NOMO-1 (cell line): ENCODE measurements around the gene CDC14A.

Experiments
- DNase-seq, 2 experiments: peaks; one replicate each; lab custom pipeline; 2025; ENCODE audit not compliant: unreplicated experiment in 2 of 2; lab: John Stamatoyannopoulos, UW

Gene CDC14A

DNA sequence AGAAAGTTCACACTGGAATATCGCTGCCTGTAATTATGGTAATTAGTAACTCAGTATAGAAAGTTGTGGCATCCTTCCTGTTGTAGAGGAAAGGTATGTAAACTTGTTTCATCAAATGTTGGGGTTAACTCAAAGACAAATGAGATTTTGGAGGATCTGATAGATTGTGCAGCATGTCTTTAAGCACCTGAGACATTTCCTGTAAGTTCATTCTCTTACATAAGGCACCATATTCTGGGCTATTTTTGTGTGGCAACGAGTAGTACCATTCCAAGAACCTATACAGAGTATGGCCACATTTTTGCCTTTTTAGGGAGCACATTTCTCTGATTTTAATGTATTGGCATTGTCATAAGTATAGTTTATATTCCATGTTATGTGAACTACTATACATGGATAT lies 88.8 kb downstream of the CDC14A start:
- DNase-seq: no peak

DNA sequence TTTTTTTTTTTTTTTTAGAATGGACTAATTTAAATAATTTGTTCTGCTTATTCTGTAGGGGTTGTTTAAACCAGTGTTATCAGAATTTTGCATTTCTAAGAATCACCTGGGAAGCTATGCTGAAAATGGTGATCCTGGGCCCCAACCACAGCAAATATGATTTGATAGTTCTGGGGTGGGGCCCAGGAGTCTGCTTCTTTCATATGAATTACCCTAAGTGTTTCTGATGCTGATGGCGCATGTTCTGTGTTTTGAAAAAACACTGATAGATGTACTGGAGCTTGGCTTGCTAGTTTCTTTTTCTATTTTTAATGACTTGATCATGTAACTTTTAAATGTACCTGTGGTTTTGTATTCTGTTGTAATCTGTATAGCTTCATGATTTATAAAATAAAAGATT lies 89.3 kb downstream of the CDC14A start:
- no peak for DNase-seq

- peak in 1 of 2 experiments; percentile 5 for DNase-seq
Observed at GRCh38 chr1:100443811-100444571, 91.7 kb downstream of the CDC14A start.

DNA sequence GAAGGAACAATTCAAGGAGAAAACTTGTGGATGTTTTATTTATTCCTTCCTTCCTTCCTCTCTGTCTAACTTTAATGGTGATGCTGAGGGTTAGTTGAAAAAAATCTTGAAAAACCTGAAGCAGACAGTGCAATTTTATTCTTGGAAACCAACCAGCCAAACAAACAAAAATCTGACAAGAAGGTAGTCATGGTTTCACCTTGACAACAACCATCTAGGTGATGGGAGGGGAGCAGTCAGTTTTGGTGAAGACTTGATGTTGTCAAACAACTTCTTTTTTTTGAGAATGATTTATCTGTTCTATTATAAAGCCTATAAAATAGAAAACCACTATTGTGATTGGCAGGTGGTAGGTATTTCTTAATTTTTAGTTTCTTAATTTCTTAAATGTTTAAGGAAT lies 93.3 kb downstream of the CDC14A start:
- DNase-seq: no peak

DNA sequence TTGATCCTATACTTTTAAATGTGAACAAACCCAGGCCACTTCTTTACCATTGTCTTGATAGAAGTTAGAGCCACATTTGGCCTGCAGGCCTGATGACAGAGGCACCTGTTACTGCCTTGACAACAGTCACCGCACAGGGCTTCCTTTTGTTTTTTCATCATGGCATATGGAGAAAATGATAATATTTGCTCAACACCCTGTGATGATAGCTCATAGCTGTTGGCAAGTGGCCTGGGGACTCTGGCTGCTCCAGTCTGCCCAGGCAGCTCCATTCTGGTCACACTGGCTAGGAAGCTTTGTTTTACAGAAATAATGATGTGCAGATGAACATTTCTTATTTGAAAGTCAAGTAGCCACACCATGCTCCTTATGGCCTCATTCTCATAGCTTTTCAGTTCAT lies 96.1 kb downstream of the CDC14A start:
- DNase-seq: no peak

DNA sequence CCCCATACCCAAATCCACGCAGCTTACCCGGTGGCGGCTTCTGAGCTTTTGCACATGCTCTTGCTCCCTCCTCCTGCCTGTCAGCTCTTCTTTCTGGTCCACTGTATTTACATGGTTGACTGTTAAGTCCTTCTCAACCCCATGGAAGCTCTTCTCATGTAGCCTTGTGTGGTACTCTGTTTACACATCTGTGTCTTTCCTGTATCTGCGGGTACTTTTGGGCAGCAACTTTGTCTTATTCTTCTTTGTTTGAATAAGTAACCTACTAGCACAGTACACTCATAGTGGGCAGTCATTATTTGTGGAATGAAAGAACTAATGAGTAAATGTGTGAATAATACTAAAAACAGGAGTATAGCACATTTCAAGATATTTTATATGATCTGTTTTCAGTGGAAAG lies 97.2 kb downstream of the CDC14A start:
- DNase-seq: no peak

DNA sequence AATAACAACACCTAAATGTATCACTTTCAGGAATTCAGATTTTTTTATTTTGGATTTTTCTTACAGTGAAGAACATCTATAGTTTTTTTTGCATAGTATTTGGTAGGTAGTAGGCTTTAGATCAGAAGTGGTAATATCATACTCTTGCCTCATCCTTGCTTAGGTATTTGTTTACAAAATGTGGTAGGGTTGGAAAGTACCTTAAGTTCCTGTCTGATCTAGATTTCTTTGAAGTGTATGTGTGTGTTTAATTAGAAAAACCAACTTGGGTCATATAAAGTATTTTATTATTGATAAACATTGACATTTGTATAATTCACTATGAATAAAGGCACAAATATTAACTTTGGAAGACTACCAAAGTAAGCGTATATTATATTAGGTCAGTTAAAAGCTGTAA lies 100.3 kb downstream of the CDC14A start:
- no peak for DNase-seq

DNA sequence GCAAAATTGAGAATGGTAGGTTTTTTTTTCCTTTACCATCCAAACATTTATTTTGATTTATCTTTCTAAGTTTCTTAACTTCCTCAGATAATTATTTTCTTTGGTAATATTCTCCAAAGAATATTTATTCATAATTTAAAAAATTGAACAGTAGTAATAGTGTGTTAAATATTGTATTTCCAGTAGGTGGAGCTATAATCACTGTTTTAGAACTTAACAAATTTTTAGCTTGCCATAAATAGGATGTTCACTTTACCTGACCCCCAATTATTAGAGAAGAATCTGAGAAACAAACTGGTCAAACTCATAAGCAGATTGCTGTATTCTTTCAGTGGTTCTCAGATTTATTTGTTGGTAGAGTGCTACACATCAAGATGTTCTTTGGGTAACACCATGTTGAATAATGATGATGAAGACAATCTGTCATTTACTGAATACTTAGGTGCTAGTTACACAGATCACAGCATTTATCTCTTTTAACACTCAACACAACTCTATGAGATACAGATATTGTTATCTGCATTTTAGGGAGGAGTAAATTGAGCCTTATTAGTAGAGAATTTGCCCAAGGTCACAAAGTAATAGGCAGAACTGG lies 103.3 kb downstream of the CDC14A start:
- DNase-seq: peak in 1 of 2 experiments; percentile 26

DNA sequence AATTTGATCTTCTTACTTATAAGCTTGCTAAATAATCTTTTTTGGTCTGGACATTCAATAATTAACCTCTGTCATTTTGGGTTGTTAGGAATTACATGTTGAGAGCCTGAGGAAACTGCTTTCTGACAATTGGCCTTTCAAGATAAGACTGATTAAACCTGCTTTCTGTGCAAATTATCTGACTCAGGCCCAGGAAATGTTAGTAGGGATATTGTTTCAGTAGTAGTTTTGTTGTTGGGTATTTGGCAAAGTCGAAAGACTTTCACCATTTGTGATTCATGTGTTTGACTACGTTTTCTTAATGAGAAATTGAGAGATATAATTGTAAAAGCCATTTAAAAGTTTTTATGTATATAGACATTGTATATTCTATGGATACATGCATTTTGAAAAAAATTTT lies 104.6 kb downstream of the CDC14A start:
- DNase-seq: no peak

GRCh38 chr1:100457683-100458082 lies 105.4 kb downstream of the CDC14A start:
- no peak for DNase-seq

DNA sequence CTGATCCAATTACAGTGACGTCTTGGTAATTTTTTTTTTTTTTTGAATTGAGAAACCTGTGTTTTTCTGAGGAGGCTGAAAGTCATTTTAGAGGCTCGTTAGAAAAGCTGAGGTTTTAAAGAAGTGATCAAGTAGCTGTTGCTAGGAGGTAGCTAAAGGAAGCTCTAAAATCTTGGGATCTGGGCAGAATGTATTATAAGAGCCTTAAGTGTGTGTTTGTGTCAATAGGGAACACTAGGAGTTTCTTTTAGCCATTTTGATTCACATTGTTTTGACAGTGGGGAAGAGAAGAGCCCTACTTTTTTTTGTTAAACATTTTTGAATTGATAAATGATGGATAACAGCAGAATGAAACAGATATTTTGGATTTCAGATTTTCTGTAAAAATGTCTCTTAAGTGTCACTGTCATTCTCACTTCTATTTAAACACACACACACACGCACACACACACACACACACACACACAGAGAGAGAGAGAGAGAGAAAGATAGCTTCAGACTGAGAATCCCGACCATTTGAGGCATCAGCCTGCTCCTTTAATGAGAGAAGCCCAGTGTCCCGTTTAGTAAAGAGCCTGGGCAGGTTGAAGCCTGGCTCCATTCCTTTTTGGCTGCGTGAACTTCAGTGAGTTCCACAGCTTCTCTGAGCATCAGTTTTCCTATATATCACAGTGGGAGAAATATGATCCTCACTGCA lies 106.5 kb downstream of the CDC14A start:
- DNase-seq: no peak

- peak; percentile 52 to 68 for DNase-seq
Observed at GRCh38 chr1:100459358-100460114, 107.2 kb downstream of the CDC14A start.

DNA sequence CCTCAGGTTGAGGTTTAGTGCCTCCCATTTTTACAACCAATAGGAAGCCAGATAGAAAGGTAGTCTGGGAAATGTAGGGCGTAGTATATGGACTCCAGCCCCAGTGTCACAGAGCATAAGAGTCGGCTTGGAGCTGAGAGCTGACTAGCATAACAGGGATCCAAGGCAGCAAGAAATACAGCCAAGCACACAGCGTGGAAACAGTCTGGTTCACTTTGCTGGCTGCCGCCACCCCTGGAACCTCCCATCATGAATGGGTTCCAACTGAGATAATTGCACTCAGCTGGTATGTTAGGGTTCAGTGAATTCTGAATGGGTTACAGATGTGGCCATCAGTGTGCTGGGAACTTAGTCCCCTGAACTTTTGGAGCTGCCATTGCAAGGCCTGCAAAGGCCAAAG lies 108.9 kb downstream of the CDC14A start:
- DNase-seq: no peak

DNA sequence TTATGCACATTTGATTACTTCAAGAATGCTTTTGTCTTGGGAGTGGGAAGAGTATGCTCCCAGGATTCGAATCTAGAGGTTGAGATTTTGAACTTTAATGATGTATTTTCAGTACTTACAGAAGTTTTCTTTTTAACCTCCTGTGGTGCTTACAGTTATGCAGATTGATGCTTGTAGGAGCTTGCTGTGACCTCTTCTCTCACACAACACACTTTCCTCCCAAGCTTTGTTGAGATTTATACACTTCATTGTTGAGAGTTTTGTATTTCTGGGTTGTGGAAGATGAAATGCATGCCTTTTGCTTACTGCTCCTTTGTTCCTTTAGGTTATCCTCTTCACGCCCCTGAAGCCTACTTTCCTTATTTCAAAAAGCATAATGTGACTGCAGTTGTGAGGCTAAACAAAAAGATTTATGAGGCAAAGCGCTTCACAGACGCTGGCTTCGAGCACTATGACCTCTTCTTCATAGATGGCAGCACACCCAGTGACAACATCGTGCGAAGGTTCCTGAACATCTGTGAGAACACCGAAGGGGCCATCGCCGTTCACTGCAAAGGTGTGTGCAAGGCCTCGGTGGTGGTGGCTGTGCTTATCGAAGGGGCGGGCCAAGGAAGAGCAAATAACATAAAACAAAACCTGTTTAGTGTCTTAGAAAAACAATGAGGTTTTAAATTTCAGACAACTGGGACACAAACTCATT lies 110.2 kb downstream of the CDC14A start:
- no peak for DNase-seq

DNA sequence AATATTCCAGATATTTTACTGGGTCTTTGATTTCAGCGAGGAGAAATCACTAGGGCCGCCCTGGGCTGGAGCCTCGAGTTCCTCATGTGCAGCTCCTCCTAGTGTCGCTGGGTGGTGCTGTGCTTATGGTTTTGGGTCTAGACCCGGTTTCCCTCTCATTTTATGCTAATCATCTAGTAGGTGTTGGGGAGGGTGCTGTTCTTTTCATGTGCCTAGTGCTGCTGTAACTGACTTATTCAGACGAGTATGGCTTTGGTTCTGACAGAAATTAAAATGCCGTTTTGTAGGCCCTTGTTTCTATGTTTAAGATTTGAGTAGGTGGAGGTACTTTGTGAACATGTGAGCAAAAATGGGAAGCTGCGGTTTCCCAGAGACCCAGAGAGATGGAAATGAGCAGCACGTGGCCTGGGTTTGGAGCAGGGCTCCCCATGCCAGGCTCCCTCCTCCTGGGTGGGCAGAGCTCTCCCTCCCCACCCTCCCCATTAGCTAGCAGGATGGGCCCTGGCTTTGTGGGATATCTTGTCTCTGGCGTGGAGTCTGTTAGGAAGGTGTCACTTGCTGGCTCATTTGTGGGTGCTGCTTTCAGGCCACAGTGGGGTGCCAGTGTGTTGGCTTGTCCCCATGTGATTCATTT lies 111.6 kb downstream of the CDC14A start:
- DNase-seq: peak; percentile 81 to 84

DNA sequence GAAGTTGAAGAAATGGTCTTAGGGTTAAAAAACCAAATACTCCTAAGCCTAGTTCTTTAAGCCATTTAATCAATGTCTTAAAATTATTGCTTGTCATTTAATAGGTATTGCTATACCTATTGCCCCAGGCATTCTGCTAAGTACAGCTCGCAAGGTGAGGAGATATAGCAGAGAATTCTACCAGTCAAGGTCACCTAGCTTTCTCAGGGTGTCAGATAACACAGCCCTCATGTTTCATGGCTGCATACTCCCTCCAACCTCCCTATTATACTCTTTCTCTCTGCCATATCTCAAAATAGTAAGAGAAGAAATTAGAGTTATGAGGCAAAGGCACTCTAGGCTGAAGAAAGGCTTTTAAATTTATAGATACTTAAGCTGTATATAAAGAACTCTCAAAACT lies 117.3 kb downstream of the CDC14A start:
- no peak for DNase-seq

DNA sequence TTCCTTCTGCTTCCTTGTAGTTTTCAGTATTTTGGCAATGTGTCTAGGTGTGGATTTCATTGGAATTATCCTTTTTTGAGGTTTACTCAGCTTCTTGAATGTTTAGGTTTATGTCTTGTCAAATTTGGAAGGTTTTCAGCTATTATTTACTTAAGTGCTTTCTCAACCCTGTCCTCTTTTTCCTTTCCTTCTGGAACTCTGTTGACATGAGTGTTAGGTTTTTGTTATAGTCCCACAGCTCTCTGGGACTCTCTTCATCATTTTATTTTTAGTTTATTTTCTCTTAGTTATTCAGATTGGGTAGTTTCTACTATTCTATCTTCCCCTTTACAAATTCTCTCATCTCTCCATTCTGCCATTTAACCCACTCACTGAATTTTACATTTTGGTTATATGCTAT lies 122.5 kb downstream of the CDC14A start:
- DNase-seq: no peak

GRCh38 chr1:100476735-100477290 lies 124.5 kb downstream of the CDC14A start:
- DNase-seq: no peak

DNA sequence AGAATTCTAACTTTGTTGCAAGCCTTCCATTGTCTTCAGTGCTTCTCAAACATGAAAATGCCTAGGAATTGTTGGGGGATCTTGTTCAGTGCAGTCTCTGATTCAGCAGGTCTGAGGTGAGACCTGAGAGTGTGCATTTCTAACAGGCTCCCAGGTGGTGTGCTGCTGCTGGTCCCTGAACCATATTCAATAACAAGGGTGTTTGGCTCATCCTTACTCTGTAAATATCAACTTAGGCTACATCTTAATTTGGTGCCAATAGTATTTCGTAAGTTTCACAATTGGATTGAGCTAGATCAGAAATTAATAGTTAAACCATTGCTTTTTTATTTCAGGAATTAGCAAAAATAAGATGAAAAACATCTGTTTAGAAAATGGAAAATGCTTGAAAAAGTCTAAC lies 126.5 kb downstream of the CDC14A start:
- DNase-seq: no peak
